ENCODE measurements around the gene NR5A1. TPM values are rescaled to one million over a fixed set of nuclear protein-coding genes. Genes with fewer than 3 reads are reported as not detected.
A peak's percentile ranks its signal among the peaks of the same experiment; 100 is the strongest.

The NR5A1 gene
- total and polyA plus RNA-seq, 2 experiments from 2014 or later, result not detected

GRCh38 chr9:124483481-124483880 is 23.7 kb downstream of the NR5A1 start:
- Histone ChIP-seq H3K79me2 (ENCODE audit: insufficient read depth) (no peaks in the 10 kb centered on the region), H3K4me3 (no peak overlapping the region), H3K27me3 (replicated peaks; ENCODE audit: insufficient read depth) (peaks cover 31% of the 10 kb centered on the region), H3K27ac (no peak overlapping the region), H3K36me3 (ENCODE audit: low read depth) (no peaks in the 10 kb centered on the region), H2AFZ (no peak overlapping the region), H3K9me3 (ENCODE audit: low read depth) (no peaks in the 10 kb centered on the region), H3K4me1 (ENCODE audit: insufficient read depth) (no peaks in the 10 kb centered on the region), H3F3A (ENCODE audit: insufficient read depth) (no peaks in the 10 kb centered on the region), H4K20me1 (ENCODE audit: insufficient read depth) (no peaks in the 10 kb centered on the region), H3K9me2 (ENCODE audit: insufficient read depth) (no peaks in the 10 kb centered on the region), H3K4me2 (ENCODE audit: unreplicated experiment) (no peak overlapping the region), H3K9ac (no peak overlapping the region)
- TF ChIP-seq EZH2phosphoT487 (IDR thresholded peaks at IDR 0.05; ENCODE audit: insufficient read depth, low read depth) (no peak), EZH2 (IDR thresholded peaks at IDR 0.05; ENCODE audit: insufficient read depth, poor library complexity, severe bottlenecking) (no peak)
- DNase-seq, result no peak
- in situ Hi-C loops (cut with MboI), result no loop called here
- 80 to 85% methylated on average over 9 of the region's 9 CpGs for WGBS, 2 experiments (ENCODE audit: low coverage in 1 of 2, low lambda C conversion rate in 2 of 2, missing lambda C conversion rate in 2 of 2)

- Histone ChIP-seq H4K20me1 (ENCODE audit: insufficient read depth) (no peaks in the 10 kb centered on the region), H3K4me2 (ENCODE audit: unreplicated experiment) (no peak overlapping the region), H3K9ac (no peak overlapping the region), H3K4me1 (ENCODE audit: insufficient read depth) (no peaks in the 10 kb centered on the region), H3K9me3 (ENCODE audit: low read depth) (no peaks in the 10 kb centered on the region), H3F3A (ENCODE audit: insufficient read depth) (no peaks in the 10 kb centered on the region), H2AFZ (no peak overlapping the region), H3K4me3 (no peak overlapping the region), H3K79me2 (ENCODE audit: insufficient read depth) (no peaks in the 10 kb centered on the region), H3K9me2 (ENCODE audit: insufficient read depth) (no peaks in the 10 kb centered on the region), H3K36me3 (ENCODE audit: low read depth) (no peaks in the 10 kb centered on the region), H3K27me3 (replicated peaks; ENCODE audit: insufficient read depth) (peaks cover 36% of the 10 kb centered on the region), H3K27ac (no peak overlapping the region)
- no peak for DNase-seq
- no peak for TF ChIP-seq EZH2 (IDR thresholded peaks at IDR 0.05; ENCODE audit: insufficient read depth, poor library complexity, severe bottlenecking)
- TF ChIP-seq EZH2phosphoT487 (IDR thresholded peaks at IDR 0.05; ENCODE audit: insufficient read depth, low read depth), result no peak
- in situ Hi-C loops (cut with MboI), result no loop called here
- WGBS, 2 experiments (ENCODE audit: low coverage in 1 of 2, low lambda C conversion rate in 2 of 2, missing lambda C conversion rate in 2 of 2), result 22 to 35% methylated on average over 12 to 18 of the region's 26 CpGs
These were observed 24.7 kb downstream of the NR5A1 start for GRCh38 chr9:124482431-124483031.

GRCh38 chr9:124481115-124481514 is 26.1 kb downstream of the NR5A1 start:
- 60 to 71% methylated on average over 16 to 17 of the region's 17 CpGs for WGBS, 2 experiments (ENCODE audit: low coverage in 1 of 2, low lambda C conversion rate in 2 of 2, missing lambda C conversion rate in 2 of 2)
- no peak overlapping the region for H3K4me3 ChIP-seq
- DNase-seq, result no peak
- no peaks in the 10 kb centered on the region for H3K79me2 ChIP-seq (ENCODE audit: insufficient read depth)
- H3K4me2 ChIP-seq (ENCODE audit: unreplicated experiment), result no peak overlapping the region
- H3K27ac ChIP-seq, result no peak overlapping the region
- H3F3A ChIP-seq (ENCODE audit: insufficient read depth), result no peaks in the 10 kb centered on the region
- H3K9me3 ChIP-seq (ENCODE audit: low read depth), result no peaks in the 10 kb centered on the region
- H2AFZ ChIP-seq, result no peak overlapping the region
- H3K27me3 ChIP-seq (replicated peaks; ENCODE audit: insufficient read depth), result peaks cover 36% of the 10 kb centered on the region
- H3K4me1 ChIP-seq (ENCODE audit: insufficient read depth), result no peaks in the 10 kb centered on the region
- in situ Hi-C loops (cut with MboI), result no loop called here
- no peak overlapping the region for H3K9ac ChIP-seq
- no peaks in the 10 kb centered on the region for H3K36me3 ChIP-seq (ENCODE audit: low read depth)
- no peaks in the 10 kb centered on the region for H3K9me2 ChIP-seq (ENCODE audit: insufficient read depth)
- TF ChIP-seq EZH2 (IDR thresholded peaks at IDR 0.05; ENCODE audit: insufficient read depth, poor library complexity, severe bottlenecking) (no peak), EZH2phosphoT487 (IDR thresholded peaks at IDR 0.05; ENCODE audit: insufficient read depth, low read depth) (no peak)
- H4K20me1 ChIP-seq (ENCODE audit: insufficient read depth), result no peaks in the 10 kb centered on the region

GRCh38 chr9:124480621-124480981 is 26.6 kb downstream of the NR5A1 start:
- Histone ChIP-seq H3F3A (ENCODE audit: insufficient read depth) (no peaks in the 10 kb centered on the region), H3K4me3 (no peak overlapping the region), H3K27me3 (replicated peaks; ENCODE audit: insufficient read depth) (peaks cover 36% of the 10 kb centered on the region), H4K20me1 (ENCODE audit: insufficient read depth) (no peaks in the 10 kb centered on the region), H3K9me3 (ENCODE audit: low read depth) (no peaks in the 10 kb centered on the region), H3K4me1 (ENCODE audit: insufficient read depth) (no peaks in the 10 kb centered on the region), H3K27ac (no peak overlapping the region), H3K9ac (no peak overlapping the region), H3K9me2 (ENCODE audit: insufficient read depth) (no peaks in the 10 kb centered on the region), H2AFZ (no peak overlapping the region), H3K79me2 (ENCODE audit: insufficient read depth) (no peaks in the 10 kb centered on the region), H3K36me3 (ENCODE audit: low read depth) (no peaks in the 10 kb centered on the region), H3K4me2 (ENCODE audit: unreplicated experiment) (no peak overlapping the region)
- DNase-seq, result peak; percentile 48
- 14 to 15% methylated on average over 6 to 7 of the region's 7 CpGs for WGBS, 2 experiments (ENCODE audit: low coverage in 1 of 2, low lambda C conversion rate in 2 of 2, missing lambda C conversion rate in 2 of 2)
- in situ Hi-C loops (cut with MboI), result no loop called here
- TF ChIP-seq EZH2phosphoT487 (IDR thresholded peaks at IDR 0.05; ENCODE audit: insufficient read depth, low read depth), result no peak
- no peak for TF ChIP-seq EZH2 (IDR thresholded peaks at IDR 0.05; ENCODE audit: insufficient read depth, poor library complexity, severe bottlenecking)

Data from GM23248 (cell line).